Mammary epithelial cell (primary cell): ENCODE results near the gene ARID1B.

Source experiments
- CTCF ChIP-seq, 2 donors: IDR thresholded peaks in 1 of 2; conservative IDR thresholded peaks in 1 of 2; 2 replicates each; pipeline ENCODE4 v1.5.1; 2011 to 2012; ENCODE audit warnings: inconsistent platforms in 2 of 2, low read length in 2 of 2, mild to moderate bottlenecking in 2 of 2, control low read depth in 1 of 2, low read depth in 1 of 2; ENCODE audit not compliant: insufficient read depth in 1 of 2; ENCODE audit errors: extremely low read depth in 1 of 2
- EZH2 ChIP-seq: IDR thresholded peaks from 2 replicates; pipeline ENCODE4 v1.6.1; 2012; ENCODE audit warnings: low read length, inconsistent platforms, borderline replicate concordance

GRCh38 chr6:156984178-156984738 lies 207.1 kb downstream of the ARID1B start:
- TF ChIP-seq CTCF (conservative IDR thresholded peaks at IDR 0.05 in 1 of 2, IDR thresholded peaks at IDR 0.05 in 1 of 2; ENCODE audit: extremely low read depth in 1 of 2, insufficient read depth in 1 of 2, low read depth in 1 of 2, low read length in 2 of 2) (no peak), EZH2 (no peak)
